SK-N-SH (cell line): ENCODE results near the gene BCR. TPM values are rescaled to one million over a fixed set of nuclear protein-coding genes. Genes with fewer than 3 reads are reported as not detected.
A peak's percentile ranks its signal among the peaks of the same experiment; 100 is the strongest.

Source experiments
- CTCF ChIA-PET: fragments of 300-600, 350-600 bp; formaldehyde crosslinking; extraction: SDS; loops from one replicate; lab custom pipeline; 2021; lab: Yijun Ruan, JAX
- POLR2A ChIA-PET: fragments of 350-600 bp; sonication (Branson Sonifier 250); formaldehyde crosslinking; extraction: SDS; loops from one replicate; lab custom pipeline; 2020; ENCODE audit warnings: antibody characterized with exemption, inconsistent platforms; lab: Yijun Ruan, JAX
- DNase-seq: peaks from one replicate; pipeline ENCODE4 v3.0.0; 2012
- H2AFZ ChIP-seq: fragments of 200-600 bp; sonication (generic); 2 replicates; pipeline ENCODE4 v1.8.1; 2016; ENCODE audit warnings: antibody characterized with exemption, mild to moderate bottlenecking, low read depth
- H3F3A ChIP-seq: fragments of 200-600 bp; sonication (generic); replicated peaks from 2 replicates; pipeline ENCODE3; 2016; ENCODE audit warnings: antibody characterized with exemption, mild to moderate bottlenecking; ENCODE audit not compliant: insufficient read depth
- H3K27ac ChIP-seq, 2 experiments: fragments of 200-500 bp in 1 of 2; fragments of 200-600 bp in 1 of 2; sonication (Bioruptor generic) in 1 of 2; sonication (generic), shearing (Covaris generic) in 1 of 2; 2 replicates each; pipeline versions ENCODE4 v1.5.1 to v1.6.1; 2014 to 2016; ENCODE audit warnings: low read depth in 2 of 2, inconsistent platforms in 1 of 2, low read length in 1 of 2, mild to moderate bottlenecking in 1 of 2, mixed read lengths in 1 of 2
- H3K27me3 ChIP-seq: fragments of 200-600 bp; sonication (generic), shearing (Covaris generic); 2 replicates; pipeline ENCODE4 v1.6.1; 2016; ENCODE audit warnings: mixed run types; ENCODE audit not compliant: insufficient read depth
- H3K36me3 ChIP-seq, 2 experiments: fragments of 200-500 bp in 1 of 2; fragments of 200-600 bp in 1 of 2; sonication (Bioruptor generic) in 1 of 2; sonication (generic) in 1 of 2; replicated peaks in 1 of 2; 2 replicates each; pipeline versions ENCODE3 to v1.5.1; 2014 to 2016; ENCODE audit warnings: low read length in 1 of 2, mild to moderate bottlenecking in 1 of 2; ENCODE audit not compliant: insufficient read depth in 2 of 2, control insufficient read depth in 1 of 2
- H3K4me1 ChIP-seq, 2 experiments: fragments of 200-500 bp in 1 of 2; fragments of 200-600 bp in 1 of 2; sonication (Bioruptor generic) in 1 of 2; sonication (generic), shearing (Covaris generic) in 1 of 2; 2 replicates each; pipeline versions ENCODE4 v1.5.1 to v1.6.1; 2014 to 2016; ENCODE audit warnings: low read depth in 1 of 2, low read length in 1 of 2, mixed run types in 1 of 2; ENCODE audit not compliant: insufficient read depth in 2 of 2, control insufficient read depth in 1 of 2
- H3K4me2 ChIP-seq: fragments of 200-600 bp; sonication (generic), shearing (Covaris generic); 2 replicates; pipeline ENCODE4 v1.6.1; 2017; ENCODE audit warnings: mixed run types
- H3K4me3 ChIP-seq, 2 experiments: fragments of 200-500 bp in 1 of 2; fragments of 200-600 bp in 1 of 2; sonication (Bioruptor generic) in 1 of 2; sonication (generic), shearing (Covaris generic) in 1 of 2; 2 replicates each; pipeline versions ENCODE4 v1.5.1 to v1.8.1; 2014 to 2016; ENCODE audit warnings: low read depth in 2 of 2, inconsistent platforms in 1 of 2, low read length in 1 of 2, mild to moderate bottlenecking in 1 of 2, mixed read lengths in 1 of 2, moderate library complexity in 1 of 2
- H3K79me2 ChIP-seq: fragments of 200-600 bp; sonication (generic); 2 replicates; pipeline ENCODE4 v1.8.1; 2017; ENCODE audit warnings: mild to moderate bottlenecking; ENCODE audit not compliant: insufficient read depth
- H3K9ac ChIP-seq: fragments of 200-600 bp; sonication (generic); 2 replicates; pipeline ENCODE4 v1.6.1; 2017; ENCODE audit warnings: mixed run types
- H3K9me2 ChIP-seq: fragments of 200-600 bp; sonication (generic); 2 replicates; pipeline ENCODE4 v1.6.1; 2017; ENCODE audit warnings: mixed run types
- H3K9me3 ChIP-seq: fragments of 200-600 bp; sonication (generic); 2 replicates; pipeline ENCODE4 v1.6.1; 2017; ENCODE audit warnings: mixed run types, mild to moderate bottlenecking, moderate library complexity
- H4K20me1 ChIP-seq: fragments of 200-600 bp; sonication (generic); 2 replicates; pipeline ENCODE4 v1.6.1; 2017; ENCODE audit warnings: mild to moderate bottlenecking, mixed run types; ENCODE audit not compliant: insufficient read depth
- CHD2 ChIP-seq: fragments of 150-350 bp; IDR thresholded peaks from 2 replicates; pipeline ENCODE4 v1.6.1; 2018; ENCODE audit warnings: low read length; ENCODE audit not compliant: partially characterized antibody
- FOSL2 ChIP-seq: IDR thresholded peaks from 2 replicates; pipeline ENCODE4 v1.4.0; 2012; ENCODE audit warnings: low read depth, mild to moderate bottlenecking, moderate library complexity, borderline replicate concordance
- MXI1 ChIP-seq: IDR thresholded peaks from 2 replicates; pipeline ENCODE4 v1.6.1; 2012; ENCODE audit warnings: mild to moderate bottlenecking, low read depth, low read length, improper control_type of control experiment
- NFIC ChIP-seq: IDR thresholded peaks from 2 replicates; pipeline ENCODE4 v1.4.0; 2012; ENCODE audit warnings: borderline replicate concordance
- RFX5 ChIP-seq: IDR thresholded peaks from 2 replicates; pipeline ENCODE4 v1.6.1; 2012; ENCODE audit warnings: mild to moderate bottlenecking, improper control_type of control experiment, low read length
- SMC3 ChIP-seq: IDR thresholded peaks from 2 replicates; pipeline ENCODE4 v1.6.1; 2012; ENCODE audit warnings: low read depth, low read length, improper control_type of control experiment
- TAF1 ChIP-seq: IDR thresholded peaks from 2 replicates; pipeline ENCODE4 v1.6.1; 2012; ENCODE audit warnings: low read depth, mild to moderate bottlenecking, low read length, moderate library complexity, borderline replicate concordance
- TCF12 ChIP-seq: IDR thresholded peaks from 2 replicates; pipeline ENCODE4 v1.4.0; 2012
- TEAD4 ChIP-seq: IDR thresholded peaks from 2 replicates; pipeline ENCODE4 v1.4.0; 2012; ENCODE audit warnings: mild to moderate bottlenecking, borderline replicate concordance; ENCODE audit not compliant: insufficient read depth
- WGBS: methylation state at CpG from one replicate; pipeline ENCODE4 v1.1.6; 2017; ENCODE audit warnings: low lambda C conversion rate; 5-methylcytosine and 5-hydroxymethylcytosine counted together
- polyA plus RNA-seq, 3 experiments: library from polyadenylated mRNA; depleted of rRNA; stranded (reverse); fragments of >200 nt; gene quantifications; 2 replicates each; pipeline ENCODE4 v1.2.3, GENCODE V29; 2012
- TF ChIP-seq, protein P1 (sequence below): IDR thresholded peaks from 2 replicates; pipeline ENCODE4 v1.6.1; 2012; ENCODE audit warnings: mild to moderate bottlenecking, low read depth, low read length, moderate library complexity
- TF ChIP-seq, protein P2 (sequence below): IDR thresholded peaks from 2 replicates; pipeline ENCODE4 v1.4.0; 2012; ENCODE audit warnings: low read depth, borderline replicate concordance
- TF ChIP-seq, protein P3 (sequence below): fragments of 200-600 bp; sonication (generic); IDR thresholded peaks from 2 replicates; pipeline ENCODE4 v1.6.1; 2017; ENCODE audit warnings: antibody characterized with exemption, mild to moderate bottlenecking, moderate library complexity
- TF ChIP-seq, protein P4 (sequence below): IDR thresholded peaks from 2 replicates; pipeline ENCODE4; 2012

BCR gene
- polyA plus RNA-seq, 1 of the 3 experiments (the other 2 are of a cell fraction), result 50.9 TPM

DNA sequence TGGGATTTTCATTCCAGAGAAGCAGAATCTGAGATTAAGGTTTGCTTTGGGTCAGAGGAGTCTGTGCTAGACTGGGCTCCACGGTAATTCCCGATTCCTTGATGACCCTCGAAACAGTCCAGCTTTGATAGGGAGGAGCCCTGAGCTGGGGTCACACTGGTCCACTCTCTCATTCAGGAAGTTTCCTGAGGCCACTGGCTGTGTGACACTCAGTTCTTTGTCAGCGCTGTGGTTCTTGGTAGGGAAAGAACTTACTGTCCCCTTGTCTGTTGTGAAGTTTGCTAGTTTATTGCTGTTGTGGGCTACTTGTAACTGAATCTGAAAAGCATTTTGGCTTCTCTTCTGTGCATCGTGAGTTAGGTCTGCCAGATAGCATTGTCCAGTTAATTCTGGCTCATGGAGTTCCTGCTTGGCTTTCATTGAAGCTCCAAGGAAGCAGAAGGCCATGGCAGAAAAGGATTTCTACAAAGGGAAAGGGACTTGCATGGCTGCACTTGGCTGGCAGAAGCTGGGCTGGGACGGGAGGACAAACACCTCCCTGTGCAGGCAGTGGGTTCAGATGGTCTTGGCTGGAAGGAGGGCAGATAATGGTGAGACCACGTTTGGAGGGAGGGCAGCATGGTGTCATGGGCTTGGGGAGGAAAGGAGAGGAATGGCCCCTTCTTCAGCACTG, 23.3 kb downstream of the BCR start:
- WGBS, result 95% methylated on average over 5 of the region's 7 CpGs
- H3K4me1 ChIP-seq, result peaks cover 0 to 34% of the 10 kb centered on the region in 2 experiments; a peak in 1 of 4 replicates
- H3K9ac ChIP-seq, result no peak overlapping the region
- TF ChIP-seq, protein P1, sequence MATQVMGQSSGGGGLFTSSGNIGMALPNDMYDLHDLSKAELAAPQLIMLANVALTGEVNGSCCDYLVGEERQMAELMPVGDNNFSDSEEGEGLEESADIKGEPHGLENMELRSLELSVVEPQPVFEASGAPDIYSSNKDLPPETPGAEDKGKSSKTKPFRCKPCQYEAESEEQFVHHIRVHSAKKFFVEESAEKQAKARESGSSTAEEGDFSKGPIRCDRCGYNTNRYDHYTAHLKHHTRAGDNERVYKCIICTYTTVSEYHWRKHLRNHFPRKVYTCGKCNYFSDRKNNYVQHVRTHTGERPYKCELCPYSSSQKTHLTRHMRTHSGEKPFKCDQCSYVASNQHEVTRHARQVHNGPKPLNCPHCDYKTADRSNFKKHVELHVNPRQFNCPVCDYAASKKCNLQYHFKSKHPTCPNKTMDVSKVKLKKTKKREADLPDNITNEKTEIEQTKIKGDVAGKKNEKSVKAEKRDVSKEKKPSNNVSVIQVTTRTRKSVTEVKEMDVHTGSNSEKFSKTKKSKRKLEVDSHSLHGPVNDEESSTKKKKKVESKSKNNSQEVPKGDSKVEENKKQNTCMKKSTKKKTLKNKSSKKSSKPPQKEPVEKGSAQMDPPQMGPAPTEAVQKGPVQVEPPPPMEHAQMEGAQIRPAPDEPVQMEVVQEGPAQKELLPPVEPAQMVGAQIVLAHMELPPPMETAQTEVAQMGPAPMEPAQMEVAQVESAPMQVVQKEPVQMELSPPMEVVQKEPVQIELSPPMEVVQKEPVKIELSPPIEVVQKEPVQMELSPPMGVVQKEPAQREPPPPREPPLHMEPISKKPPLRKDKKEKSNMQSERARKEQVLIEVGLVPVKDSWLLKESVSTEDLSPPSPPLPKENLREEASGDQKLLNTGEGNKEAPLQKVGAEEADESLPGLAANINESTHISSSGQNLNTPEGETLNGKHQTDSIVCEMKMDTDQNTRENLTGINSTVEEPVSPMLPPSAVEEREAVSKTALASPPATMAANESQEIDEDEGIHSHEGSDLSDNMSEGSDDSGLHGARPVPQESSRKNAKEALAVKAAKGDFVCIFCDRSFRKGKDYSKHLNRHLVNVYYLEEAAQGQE, result no peak
- no peak for TF ChIP-seq NFIC
- no peak for TF ChIP-seq SMC3
- TF ChIP-seq, protein P2, sequence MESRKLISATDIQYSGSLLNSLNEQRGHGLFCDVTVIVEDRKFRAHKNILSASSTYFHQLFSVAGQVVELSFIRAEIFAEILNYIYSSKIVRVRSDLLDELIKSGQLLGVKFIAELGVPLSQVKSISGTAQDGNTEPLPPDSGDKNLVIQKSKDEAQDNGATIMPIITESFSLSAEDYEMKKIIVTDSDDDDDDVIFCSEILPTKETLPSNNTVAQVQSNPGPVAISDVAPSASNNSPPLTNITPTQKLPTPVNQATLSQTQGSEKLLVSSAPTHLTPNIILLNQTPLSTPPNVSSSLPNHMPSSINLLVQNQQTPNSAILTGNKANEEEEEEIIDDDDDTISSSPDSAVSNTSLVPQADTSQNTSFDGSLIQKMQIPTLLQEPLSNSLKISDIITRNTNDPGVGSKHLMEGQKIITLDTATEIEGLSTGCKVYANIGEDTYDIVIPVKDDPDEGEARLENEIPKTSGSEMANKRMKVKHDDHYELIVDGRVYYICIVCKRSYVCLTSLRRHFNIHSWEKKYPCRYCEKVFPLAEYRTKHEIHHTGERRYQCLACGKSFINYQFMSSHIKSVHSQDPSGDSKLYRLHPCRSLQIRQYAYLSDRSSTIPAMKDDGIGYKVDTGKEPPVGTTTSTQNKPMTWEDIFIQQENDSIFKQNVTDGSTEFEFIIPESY, result no peak
- no peak for TF ChIP-seq MXI1
- no peak for TF ChIP-seq CHD2
- TF ChIP-seq TEAD4, result no peak
- TF ChIP-seq, protein P3, sequence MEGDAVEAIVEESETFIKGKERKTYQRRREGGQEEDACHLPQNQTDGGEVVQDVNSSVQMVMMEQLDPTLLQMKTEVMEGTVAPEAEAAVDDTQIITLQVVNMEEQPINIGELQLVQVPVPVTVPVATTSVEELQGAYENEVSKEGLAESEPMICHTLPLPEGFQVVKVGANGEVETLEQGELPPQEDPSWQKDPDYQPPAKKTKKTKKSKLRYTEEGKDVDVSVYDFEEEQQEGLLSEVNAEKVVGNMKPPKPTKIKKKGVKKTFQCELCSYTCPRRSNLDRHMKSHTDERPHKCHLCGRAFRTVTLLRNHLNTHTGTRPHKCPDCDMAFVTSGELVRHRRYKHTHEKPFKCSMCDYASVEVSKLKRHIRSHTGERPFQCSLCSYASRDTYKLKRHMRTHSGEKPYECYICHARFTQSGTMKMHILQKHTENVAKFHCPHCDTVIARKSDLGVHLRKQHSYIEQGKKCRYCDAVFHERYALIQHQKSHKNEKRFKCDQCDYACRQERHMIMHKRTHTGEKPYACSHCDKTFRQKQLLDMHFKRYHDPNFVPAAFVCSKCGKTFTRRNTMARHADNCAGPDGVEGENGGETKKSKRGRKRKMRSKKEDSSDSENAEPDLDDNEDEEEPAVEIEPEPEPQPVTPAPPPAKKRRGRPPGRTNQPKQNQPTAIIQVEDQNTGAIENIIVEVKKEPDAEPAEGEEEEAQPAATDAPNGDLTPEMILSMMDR, result no peak
- no peak for TF ChIP-seq RFX5
- TF ChIP-seq TAF1, result no peak
- TF ChIP-seq FOSL2, result no peak
- TF ChIP-seq, protein P4, sequence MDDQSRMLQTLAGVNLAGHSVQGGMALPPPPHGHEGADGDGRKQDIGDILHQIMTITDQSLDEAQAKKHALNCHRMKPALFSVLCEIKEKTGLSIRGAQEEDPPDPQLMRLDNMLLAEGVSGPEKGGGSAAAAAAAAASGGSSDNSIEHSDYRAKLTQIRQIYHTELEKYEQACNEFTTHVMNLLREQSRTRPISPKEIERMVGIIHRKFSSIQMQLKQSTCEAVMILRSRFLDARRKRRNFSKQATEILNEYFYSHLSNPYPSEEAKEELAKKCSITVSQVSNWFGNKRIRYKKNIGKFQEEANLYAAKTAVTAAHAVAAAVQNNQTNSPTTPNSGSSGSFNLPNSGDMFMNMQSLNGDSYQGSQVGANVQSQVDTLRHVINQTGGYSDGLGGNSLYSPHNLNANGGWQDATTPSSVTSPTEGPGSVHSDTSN, result no peak
- TF ChIP-seq TCF12, result no peak
- POLR2A ChIA-PET, result no interaction called here
- H2AFZ ChIP-seq, result no peak overlapping the region
- no peaks in the 10 kb centered on the region for H3F3A ChIP-seq
- CTCF ChIA-PET, result interaction anchor here (0.7 to 1.8 kb wide), 4 partner anchors 15 to 87 kb away, joined by 3 to 10 read pairs (median 4); no protein-coding TSS in a partner anchor
- H3K4me3 ChIP-seq, result no peak overlapping the region
- H3K4me2 ChIP-seq, result no peak overlapping the region
- H3K27me3 ChIP-seq, result no peaks in the 10 kb centered on the region
- peaks cover 34% of the 10 kb centered on the region for H4K20me1 ChIP-seq
- no peaks in the 10 kb centered on the region for H3K9me2 ChIP-seq
- H3K27ac ChIP-seq, result peak overlapping the region in 1 of 2 experiments; percentile 90; a peak in 2 of 4 replicates
- peaks cover 52% of the 10 kb centered on the region for H3K79me2 ChIP-seq
- no peaks in the 10 kb centered on the region for H3K36me3 ChIP-seq
- H3K9me3 ChIP-seq, result no peaks in the 10 kb centered on the region
- no peak for DNase-seq
